ENCODE measurements around the gene ZNF354C.

The ZNF354C gene

GRCh38 chr5:179123491-179124272, 63.5 kb downstream of the ZNF354C start:
- H3K4ac ChIP-seq (ENCODE audit: low read depth in 1 of 2, low read length in 2 of 2): no peak overlapping the region
- no peaks in the 10 kb centered on the region for H3K27me3 ChIP-seq (ENCODE audit: control insufficient read depth in 1 of 2, insufficient read depth in 1 of 2, low read length in 2 of 2)
- DNase-seq: no peak
- H4K8ac ChIP-seq (ENCODE audit: low read length): no peak overlapping the region
- no peak overlapping the region for H2BK15ac ChIP-seq (ENCODE audit: low read depth, poor library complexity, severe bottlenecking)
- no peaks in the 10 kb centered on the region for H3K9me3 ChIP-seq (ENCODE audit: control insufficient read depth, low read length)
- H3K23ac ChIP-seq (ENCODE audit: low read length in 2 of 2): no peak overlapping the region
- no peak overlapping the region for H3K18ac ChIP-seq (ENCODE audit: low read depth in 1 of 2, low read length in 2 of 2)
- no peaks in the 10 kb centered on the region for H3K79me1 ChIP-seq (replicated peaks; ENCODE audit: low read length, poor library complexity, severe bottlenecking)
- H2AFZ ChIP-seq (ENCODE audit: low read depth, low read length): no peak overlapping the region
- no peak overlapping the region for H3K14ac ChIP-seq (ENCODE audit: low read length in 2 of 2)
- no peak overlapping the region for H3K9ac ChIP-seq (ENCODE audit: low read length)
- no peak overlapping the region for H2AK5ac ChIP-seq (ENCODE audit: low read length, severe bottlenecking)
- H2BK120ac ChIP-seq (ENCODE audit: low read depth, low read length): no peak overlapping the region
- H4K91ac ChIP-seq (ENCODE audit: low read length): no peak overlapping the region
- H3K36me3 ChIP-seq (ENCODE audit: control insufficient read depth in 1 of 2, insufficient read depth in 2 of 2, low read depth in 1 of 2, low read length in 2 of 2): peaks cover 0 to 88% of the 10 kb centered on the region in 2 experiments
- no peak overlapping the region for H2BK5ac ChIP-seq (ENCODE audit: low read depth, low read length, poor library complexity, severe bottlenecking)
- no peak overlapping the region for H2BK12ac ChIP-seq (ENCODE audit: low read length in 2 of 2)
- H3K27ac ChIP-seq (ENCODE audit: low read length, poor library complexity, severe bottlenecking): no peak overlapping the region
- H3K4me2 ChIP-seq (ENCODE audit: low read length, poor library complexity, severe bottlenecking): no peak overlapping the region
- no peak overlapping the region for H3K4me3 ChIP-seq (ENCODE audit: insufficient read depth in 1 of 2, low read depth in 1 of 2, low read length in 2 of 2)
- 93% methylated on average over 18 of the region's 19 CpGs for WGBS
- H3K4me1 ChIP-seq (ENCODE audit: control insufficient read depth, insufficient read depth, low read depth, low read length): no peaks in the 10 kb centered on the region

- no peak overlapping the region for H2BK120ac ChIP-seq (ENCODE audit: low read depth, low read length)
- 93% methylated on average over 21 of the region's 21 CpGs for WGBS
- no peaks in the 10 kb centered on the region for H3K4me1 ChIP-seq (ENCODE audit: control insufficient read depth, insufficient read depth, low read depth, low read length)
- no peak overlapping the region for H3K9ac ChIP-seq (ENCODE audit: low read length)
- H3K18ac ChIP-seq (ENCODE audit: low read depth in 1 of 2, low read length in 2 of 2): no peak overlapping the region
- H4K91ac ChIP-seq (ENCODE audit: low read length): no peak overlapping the region
- H3K27me3 ChIP-seq (ENCODE audit: control insufficient read depth in 1 of 2, insufficient read depth in 1 of 2, low read length in 2 of 2): no peaks in the 10 kb centered on the region
- H3K4me3 ChIP-seq (ENCODE audit: insufficient read depth in 1 of 2, low read depth in 1 of 2, low read length in 2 of 2): no peak overlapping the region
- H3K23ac ChIP-seq (ENCODE audit: low read length in 2 of 2): no peak overlapping the region
- no peak overlapping the region for H2BK15ac ChIP-seq (ENCODE audit: low read depth, poor library complexity, severe bottlenecking)
- no peak overlapping the region for H3K4me2 ChIP-seq (ENCODE audit: low read length, poor library complexity, severe bottlenecking)
- peaks cover 0 to 88% of the 10 kb centered on the region in 2 experiments for H3K36me3 ChIP-seq (ENCODE audit: control insufficient read depth in 1 of 2, insufficient read depth in 2 of 2, low read depth in 1 of 2, low read length in 2 of 2)
- no peak overlapping the region for H4K8ac ChIP-seq (ENCODE audit: low read length)
- no peak for DNase-seq
- no peak overlapping the region for H3K14ac ChIP-seq (ENCODE audit: low read length in 2 of 2)
- H2AK5ac ChIP-seq (ENCODE audit: low read length, severe bottlenecking): no peak overlapping the region
- no peak overlapping the region for H2AFZ ChIP-seq (ENCODE audit: low read depth, low read length)
- H3K4ac ChIP-seq (ENCODE audit: low read depth in 1 of 2, low read length in 2 of 2): no peak overlapping the region
- no peak overlapping the region for H2BK12ac ChIP-seq (ENCODE audit: low read length in 2 of 2)
- H3K79me1 ChIP-seq (replicated peaks; ENCODE audit: low read length, poor library complexity, severe bottlenecking): no peaks in the 10 kb centered on the region
- H3K9me3 ChIP-seq (ENCODE audit: control insufficient read depth, low read length): no peaks in the 10 kb centered on the region
- no peak overlapping the region for H3K27ac ChIP-seq (ENCODE audit: low read length, poor library complexity, severe bottlenecking)
- H2BK5ac ChIP-seq (ENCODE audit: low read depth, low read length, poor library complexity, severe bottlenecking): no peak overlapping the region
Measured at GRCh38 chr5:179124273-179124852, 64.2 kb downstream of the ZNF354C start.

- H3K79me1 ChIP-seq (replicated peaks; ENCODE audit: low read length, poor library complexity, severe bottlenecking): no peaks in the 10 kb centered on the region
- no peak overlapping the region for H4K8ac ChIP-seq (ENCODE audit: low read length)
- no peak overlapping the region for H4K91ac ChIP-seq (ENCODE audit: low read length)
- no peak overlapping the region for H3K9ac ChIP-seq (ENCODE audit: low read length)
- no peaks in the 10 kb centered on the region for H3K27me3 ChIP-seq (ENCODE audit: control insufficient read depth in 1 of 2, insufficient read depth in 1 of 2, low read length in 2 of 2)
- H3K18ac ChIP-seq (ENCODE audit: low read depth in 1 of 2, low read length in 2 of 2): no peak overlapping the region
- H2AFZ ChIP-seq (ENCODE audit: low read depth, low read length): no peak overlapping the region
- 92% methylated on average over 43 of the region's 43 CpGs for WGBS
- no peak overlapping the region for H2AK5ac ChIP-seq (ENCODE audit: low read length, severe bottlenecking)
- H3K14ac ChIP-seq (ENCODE audit: low read length in 2 of 2): no peak overlapping the region
- no peak overlapping the region for H2BK15ac ChIP-seq (ENCODE audit: low read depth, poor library complexity, severe bottlenecking)
- H3K4ac ChIP-seq (ENCODE audit: low read depth in 1 of 2, low read length in 2 of 2): no peak overlapping the region
- H3K36me3 ChIP-seq (ENCODE audit: control insufficient read depth in 1 of 2, insufficient read depth in 2 of 2, low read depth in 1 of 2, low read length in 2 of 2): peaks cover 0 to 90% of the 10 kb centered on the region in 2 experiments
- no peak overlapping the region for H3K4me2 ChIP-seq (ENCODE audit: low read length, poor library complexity, severe bottlenecking)
- no peak overlapping the region for H2BK12ac ChIP-seq (ENCODE audit: low read length in 2 of 2)
- H3K4me1 ChIP-seq (ENCODE audit: control insufficient read depth, insufficient read depth, low read depth, low read length): no peaks in the 10 kb centered on the region
- no peak overlapping the region for H3K27ac ChIP-seq (ENCODE audit: low read length, poor library complexity, severe bottlenecking)
- H2BK120ac ChIP-seq (ENCODE audit: low read depth, low read length): no peak overlapping the region
- no peaks in the 10 kb centered on the region for H3K9me3 ChIP-seq (ENCODE audit: control insufficient read depth, low read length)
- H3K23ac ChIP-seq (ENCODE audit: low read length in 2 of 2): no peak overlapping the region
- no peak overlapping the region for H3K4me3 ChIP-seq (ENCODE audit: insufficient read depth in 1 of 2, low read depth in 1 of 2, low read length in 2 of 2)
- DNase-seq: no peak
- no peak overlapping the region for H2BK5ac ChIP-seq (ENCODE audit: low read depth, low read length, poor library complexity, severe bottlenecking)
Measured at GRCh38 chr5:179124853-179125788, 64.9 kb downstream of the ZNF354C start.

Measured in mesenchymal stem cell (in vitro differentiated cells and primary cell).